NCI-H1930 (cell line): ENCODE data around the gene SFI1.

Experiments
- DNase-seq, 2 experiments: peaks; one replicate each; lab custom pipeline; 2025; lab: John Stamatoyannopoulos, UW

SFI1 gene

GRCh38 chr22:31616315-31616980 lies 120.1 kb downstream of the SFI1 start:
- no peak for DNase-seq

- no peak for DNase-seq
Observed at GRCh38 chr22:31618057-31618456, 121.7 kb downstream of the SFI1 start.

GRCh38 chr22:31618471-31619176 lies 122.3 kb downstream of the SFI1 start:
- no peak for DNase-seq

- DNase-seq: no peak
Observed at GRCh38 chr22:31619611-31620300, 123.4 kb downstream of the SFI1 start.

GRCh38 chr22:31620756-31621480 lies 124.6 kb downstream of the SFI1 start:
- no peak for DNase-seq

GRCh38 chr22:31621507-31622124 lies 125.3 kb downstream of the SFI1 start:
- no peak for DNase-seq

GRCh38 chr22:31622980-31623379 lies 126.6 kb downstream of the SFI1 start:
- no peak for DNase-seq

- DNase-seq: no peak
Observed at GRCh38 chr22:31623592-31624304, 127.4 kb downstream of the SFI1 start.

- DNase-seq: no peak
Observed at GRCh38 chr22:31625257-31625640, 128.9 kb downstream of the SFI1 start.

GRCh38 chr22:31625661-31626426 lies 129.5 kb downstream of the SFI1 start:
- no peak for DNase-seq

- no peak for DNase-seq
Observed at GRCh38 chr22:31626427-31627150, 130.3 kb downstream of the SFI1 start.

GRCh38 chr22:31627223-31627731 lies 130.9 kb downstream of the SFI1 start:
- no peak for DNase-seq

- no peak for DNase-seq
Observed at GRCh38 chr22:31628362-31628761, 132.0 kb downstream of the SFI1 start.

- DNase-seq: no peak
Observed at GRCh38 chr22:31628969-31629708, 132.8 kb downstream of the SFI1 start.

GRCh38 chr22:31629741-31630184 lies 133.4 kb downstream of the SFI1 start:
- no peak for DNase-seq

GRCh38 chr22:31630331-31631329 lies 134.3 kb downstream of the SFI1 start:
- no peak for DNase-seq

- no peak for DNase-seq
Observed at GRCh38 chr22:31631436-31631835, 135.1 kb downstream of the SFI1 start.
